Effector memory CD4-positive, alpha-beta T cell (primary cell): ENCODE data around the gene ETV6.

Experiments used
- DNase-seq, 3 donors: peaks; one replicate each; pipeline ENCODE4 v3.0.0-alpha.2; 2020
- H3K27ac ChIP-seq: 2 replicates; pipeline ENCODE4 v1.7.0; 2013; ENCODE audit warnings: mild to moderate bottlenecking, low read length, moderate library complexity; ENCODE audit not compliant: insufficient read depth, poor library complexity, severe bottlenecking
- H3K27me3 ChIP-seq: replicated peaks from 2 replicates; pipeline ENCODE4 v1.7.0; 2013; ENCODE audit warnings: mild to moderate bottlenecking, low read length; ENCODE audit not compliant: insufficient read depth, control insufficient read depth, poor library complexity, severe bottlenecking
- H3K36me3 ChIP-seq: 2 replicates; pipeline ENCODE4 v1.7.0; 2013; ENCODE audit warnings: mild to moderate bottlenecking, low read length, moderate library complexity; ENCODE audit not compliant: control insufficient read depth, insufficient read depth
- H3K4me1 ChIP-seq: 2 replicates; pipeline ENCODE4 v1.7.0; 2013; ENCODE audit warnings: low read length, mild to moderate bottlenecking; ENCODE audit not compliant: control insufficient read depth, insufficient read depth, poor library complexity, severe bottlenecking
- H3K4me3 ChIP-seq: 2 replicates; pipeline ENCODE4 v1.7.0; 2013; ENCODE audit warnings: low read length, low read depth, mild to moderate bottlenecking; ENCODE audit not compliant: insufficient read depth, poor library complexity, severe bottlenecking
- H3K9me3 ChIP-seq: 2 replicates; pipeline ENCODE4 v1.7.0; 2013; ENCODE audit warnings: mild to moderate bottlenecking, low read length, moderate library complexity; ENCODE audit not compliant: control insufficient read depth

The ETV6 gene

GRCh38 chr12:11793921-11794710 lies 144.6 kb downstream of the ETV6 start:
- no peak overlapping the region for H3K27ac ChIP-seq
- DNase-seq: no peak
- no peaks in the 10 kb centered on the region for H3K36me3 ChIP-seq
- peaks cover 3% of the 10 kb centered on the region for H3K4me1 ChIP-seq
- H3K9me3 ChIP-seq: no peaks in the 10 kb centered on the region
- no peak overlapping the region for H3K4me3 ChIP-seq
- H3K27me3 ChIP-seq: no peaks in the 10 kb centered on the region

- no peak for DNase-seq
- no peak overlapping the region for H3K27ac ChIP-seq
- no peak overlapping the region for H3K4me3 ChIP-seq
- H3K9me3 ChIP-seq: no peaks in the 10 kb centered on the region
- peaks cover 6% of the 10 kb centered on the region for H3K4me1 ChIP-seq
- H3K36me3 ChIP-seq: no peaks in the 10 kb centered on the region
- no peaks in the 10 kb centered on the region for H3K27me3 ChIP-seq
These were observed 145.3 kb downstream of the ETV6 start for GRCh38 chr12:11794751-11795150.

GRCh38 chr12:11795192-11795912 lies 145.9 kb downstream of the ETV6 start:
- peaks cover 6% of the 10 kb centered on the region for H3K4me1 ChIP-seq
- no peak for DNase-seq
- no peaks in the 10 kb centered on the region for H3K27me3 ChIP-seq
- H3K9me3 ChIP-seq: no peaks in the 10 kb centered on the region
- H3K27ac ChIP-seq: no peak overlapping the region
- H3K4me3 ChIP-seq: no peak overlapping the region
- H3K36me3 ChIP-seq: no peaks in the 10 kb centered on the region

GRCh38 chr12:11795913-11796459 lies 146.5 kb downstream of the ETV6 start:
- Histone ChIP-seq H3K4me1 (peaks cover 6% of the 10 kb centered on the region), H3K27ac (no peak overlapping the region), H3K9me3 (no peaks in the 10 kb centered on the region), H3K4me3 (no peak overlapping the region), H3K36me3 (no peaks in the 10 kb centered on the region), H3K27me3 (no peaks in the 10 kb centered on the region)
- DNase-seq: no peak

- H3K27me3 ChIP-seq: no peaks in the 10 kb centered on the region
- no peaks in the 10 kb centered on the region for H3K9me3 ChIP-seq
- DNase-seq: no peak
- H3K27ac ChIP-seq: no peak overlapping the region
- H3K4me1 ChIP-seq: peaks cover 6% of the 10 kb centered on the region
- H3K4me3 ChIP-seq: no peak overlapping the region
- H3K36me3 ChIP-seq: no peaks in the 10 kb centered on the region
These were observed 147.9 kb downstream of the ETV6 start for GRCh38 chr12:11797317-11797913.

- DNase-seq: no peak
- Histone ChIP-seq H3K4me1 (peaks cover 6% of the 10 kb centered on the region), H3K4me3 (no peak overlapping the region), H3K27me3 (no peaks in the 10 kb centered on the region), H3K36me3 (no peaks in the 10 kb centered on the region), H3K9me3 (no peaks in the 10 kb centered on the region), H3K27ac (no peak overlapping the region)
These were observed 148.7 kb downstream of the ETV6 start for GRCh38 chr12:11798006-11798708.

GRCh38 chr12:11798856-11799501 lies 149.5 kb downstream of the ETV6 start:
- H3K4me1 ChIP-seq: peaks cover 6% of the 10 kb centered on the region
- H3K36me3 ChIP-seq: no peaks in the 10 kb centered on the region
- H3K9me3 ChIP-seq: no peaks in the 10 kb centered on the region
- H3K4me3 ChIP-seq: no peak overlapping the region
- no peak for DNase-seq
- H3K27ac ChIP-seq: no peak overlapping the region
- no peaks in the 10 kb centered on the region for H3K27me3 ChIP-seq

GRCh38 chr12:11799502-11799873 lies 150.0 kb downstream of the ETV6 start:
- Histone ChIP-seq H3K27me3 (no peaks in the 10 kb centered on the region), H3K36me3 (no peaks in the 10 kb centered on the region), H3K4me3 (no peak overlapping the region), H3K4me1 (peaks cover 6% of the 10 kb centered on the region), H3K27ac (no peak overlapping the region), H3K9me3 (no peaks in the 10 kb centered on the region)
- DNase-seq: no peak

- Histone ChIP-seq H3K4me1 (peaks cover 6% of the 10 kb centered on the region), H3K36me3 (no peaks in the 10 kb centered on the region), H3K27me3 (no peaks in the 10 kb centered on the region), H3K27ac (no peak overlapping the region), H3K9me3 (no peaks in the 10 kb centered on the region), H3K4me3 (no peak overlapping the region)
- no peak for DNase-seq
These were observed 152.2 kb downstream of the ETV6 start for GRCh38 chr12:11801643-11802042.
